HepG2 (cell line): ENCODE measurements around the gene IMPACT. TPM values are rescaled to one million over a fixed set of nuclear protein-coding genes. Genes with fewer than 3 reads are reported as not detected.

Source experiments
- ATAC-seq: fragments of 200-7000 bp; cut with Tn5 transposase; 3 replicates; pipeline ENCODE4 v1.9.1; 2020; ENCODE audit warnings: mild to moderate bottlenecking, moderate library complexity
- BruUV-seq: library from RNA; stranded (reverse); fragments of 400-500 nt; replicated peaks from 2 replicates; lab custom pipeline; 2021; lab: Mats Ljungman, UMichigan
- CTCF ChIA-PET: fragments of 300-600 bp; formaldehyde crosslinking; extraction: SDS; loops from one replicate; lab custom pipeline; 2021; ENCODE audit warnings: low total read pairs, inconsistent platforms, low intra/inter-chr PET ratio; lab: Yijun Ruan, JAX
- POLR2A ChIA-PET: fragments of 350-600 bp; sonication (Branson Sonifier 250); formaldehyde crosslinking; loops from one replicate; lab custom pipeline; 2020; ENCODE audit warnings: antibody characterized with exemption, inconsistent platforms; lab: Yijun Ruan, JAX
- DNase-seq: peaks from one replicate; pipeline ENCODE4 v3.0.0-alpha.2; 2015; ENCODE audit warnings: low spot score
- FAIRE-seq: peaks from 3 replicates; lab custom pipeline; 2011; peaks lifted over from hg19 to GRCh38; lab: Jason Lieb, UNC
- H2AFZ ChIP-seq: one replicate; pipeline ENCODE4 v1.6.1; 2011; ENCODE audit warnings: low read length, inconsistent platforms
- H3K27ac ChIP-seq: fragments of 300-600 bp; 3 replicates; pipeline ENCODE4 v1.8.0; 2011; ENCODE audit warnings: mixed run types, mild to moderate bottlenecking, mixed read lengths, low read length, inconsistent platforms; ENCODE audit not compliant: insufficient read depth; ENCODE audit errors: extremely low read length
- H3K27me3 ChIP-seq, 2 experiments: fragments of 200-600 bp in 1 of 2; 2 replicates in 1 of 2; 3 replicates in 1 of 2; pipeline versions ENCODE4 v1.6.0 to v1.8.0; 2011; ENCODE audit warnings: low read length in 2 of 2, mild to moderate bottlenecking in 2 of 2, moderate library complexity in 2 of 2, inconsistent platforms in 1 of 2; ENCODE audit not compliant: insufficient read depth in 2 of 2, control insufficient read depth in 1 of 2
- H3K36me3 ChIP-seq, 2 experiments: fragments of 200-600 bp in 1 of 2; replicated peaks in 1 of 2; 2 replicates in 1 of 2; 3 replicates in 1 of 2; pipeline versions ENCODE4 v1.5.1 to v1.8.0; 2011; ENCODE audit warnings: low read length in 2 of 2, inconsistent platforms in 1 of 2; ENCODE audit not compliant: insufficient read depth in 2 of 2, control insufficient read depth in 1 of 2
- H3K4me1 ChIP-seq: 2 replicates; pipeline ENCODE4 v1.5.1; 2012; ENCODE audit warnings: low read length, inconsistent platforms; ENCODE audit not compliant: insufficient read depth
- H3K4me2 ChIP-seq: 2 replicates; pipeline ENCODE4 v1.6.0; 2011; ENCODE audit warnings: low read depth, low read length, inconsistent platforms
- H3K4me3 ChIP-seq, 3 experiments: fragments of 200-600 bp in 1 of 3; sonication (generic), shearing (Covaris generic) in 1 of 3; replicated peaks in 1 of 3; 2 replicates each; pipeline ENCODE4 v1.5.1; 2011 to 2016; ENCODE audit warnings: low read length in 3 of 3, inconsistent platforms in 2 of 3, low read depth in 2 of 3, mild to moderate bottlenecking in 2 of 3, control low read depth in 1 of 3, mixed read lengths in 1 of 3; ENCODE audit not compliant: insufficient read depth in 1 of 3
- H3K79me2 ChIP-seq: one replicate; pipeline ENCODE4 v1.6.1; 2011; ENCODE audit warnings: low read length, inconsistent platforms; ENCODE audit not compliant: insufficient read depth
- H3K9ac ChIP-seq: 2 replicates; pipeline ENCODE4 v1.6.0; 2011; ENCODE audit warnings: mild to moderate bottlenecking, low read depth, low read length, inconsistent platforms; ENCODE audit not compliant: insufficient read depth
- H3K9me3 ChIP-seq: 2 replicates; pipeline ENCODE4 v1.5.1; 2012; ENCODE audit warnings: mild to moderate bottlenecking, low read length
- H4K20me1 ChIP-seq: 2 replicates; pipeline ENCODE4 v1.6.0; 2011; ENCODE audit warnings: inconsistent platforms, mild to moderate bottlenecking, low read length, moderate library complexity; ENCODE audit not compliant: insufficient read depth
- CENPX ChIP-seq: sonication (generic); formaldehyde crosslinking; IDR thresholded peaks from 2 replicates; pipeline ENCODE4 v1.9.0; 2021; ENCODE audit warnings: mild to moderate bottlenecking, missing genetic modification reagents, moderate library complexity
- FIP1L1 ChIP-seq: fragments of 200-400 bp; formaldehyde crosslinking; IDR thresholded peaks from 2 replicates; pipeline ENCODE4 v1.6.1; 2018; ENCODE audit warnings: low read depth, mild to moderate bottlenecking, low read length, moderate library complexity, borderline replicate concordance; ENCODE audit not compliant: insufficient read depth
- HOXA9 ChIP-seq: sonication (generic); formaldehyde crosslinking; IDR thresholded peaks from 2 replicates; pipeline ENCODE4 v1.8.1; 2022; ENCODE audit warnings: missing genetic modification reagents, mild to moderate bottlenecking, moderate library complexity, borderline replicate concordance
- RAD51 ChIP-seq: fragments of 450-650 bp; IDR thresholded peaks from 2 replicates; pipeline ENCODE4 v1.6.1; 2016; ENCODE audit warnings: borderline replicate concordance
- REL ChIP-seq: sonication (generic); formaldehyde crosslinking; conservative IDR thresholded peaks from 2 replicates; pipeline ENCODE4 v1.8.0; 2022; ENCODE audit warnings: mild to moderate bottlenecking, missing genetic modification reagents, moderate library complexity
- SNRNP70 ChIP-seq: fragments of 200-400 bp; formaldehyde crosslinking; IDR thresholded peaks from 2 replicates; pipeline ENCODE4 v1.6.1; 2017; ENCODE audit warnings: mild to moderate bottlenecking, low read depth, low read length, moderate library complexity
- SP2 ChIP-seq: sonication (generic); formaldehyde crosslinking; IDR thresholded peaks from 2 replicates; pipeline ENCODE4 v1.5.1; 2020; ENCODE audit warnings: mild to moderate bottlenecking, missing genetic modification reagents
- ZNF333 ChIP-seq: sonication (generic); formaldehyde crosslinking; IDR thresholded peaks from 2 replicates; pipeline ENCODE4 v1.4.0; 2020; ENCODE audit warnings: mild to moderate bottlenecking, missing genetic modification reagents, borderline replicate concordance
- ZNF761 ChIP-seq: sonication (generic); formaldehyde crosslinking; conservative IDR thresholded peaks from 2 replicates; pipeline ENCODE4 v1.4.0; 2020; ENCODE audit warnings: mild to moderate bottlenecking, missing genetic modification reagents
- ZNF773 ChIP-seq: sonication (generic); formaldehyde crosslinking; IDR thresholded peaks from 2 replicates; pipeline ENCODE4 v1.4.0; 2020; ENCODE audit warnings: missing genetic modification reagents, borderline replicate concordance
- WGBS: methylation state at CpG from one replicate; pipeline ENCODE4 v1.1.6; 2017; ENCODE audit warnings: low lambda C conversion rate; 5-methylcytosine and 5-hydroxymethylcytosine counted together
- in situ Hi-C: cut with HindIII; loops from 2 replicates; pipeline ENCODE4 v1.10.0; 2017; ENCODE audit warnings: low pct_unique_long_range_greater_than_20kb; ENCODE audit not compliant: extremely low pct_ligation_motif_present
- intact Hi-C: fragments of 100-400 bp; cut with micrococcal nuclease; formaldehyde crosslinking; loops from one replicate; pipeline ENCODE4 v1.10.0; 2022; ENCODE audit not compliant: unreplicated experiment
- polyA plus RNA-seq, 8 experiments: library from polyadenylated mRNA; depleted of rRNA in 3 of 8; stranded (reverse) in 7 of 8; unstranded in 1 of 8; fragments of >200 nt; fragmentation: Illumina TruSeq in 4 of 8; extraction: Trizol in 4 of 8; gene quantifications; 2 replicates each; pipeline versions ENCODE4 v1.2.1 to v1.2.3, GENCODE V29; 2011 to 2016; ENCODE audit warnings: low read depth in 4 of 8, missing spikeins in 1 of 8, mixed read lengths in 1 of 8; ENCODE audit not compliant: insufficient read depth in 1 of 8
- total RNA-seq, 5 experiments: library from RNA; depleted of rRNA; stranded (reverse); fragments of >200 nt; fragmentation: Illumina TruSeq; extraction: Trizol; gene quantifications; 2 replicates each; pipeline ENCODE4 v1.2.3, GENCODE V29; 2016; ENCODE audit warnings: low read depth in 1 of 5
- TF ChIP-seq, protein P1 (sequence below): IDR thresholded peaks from 2 replicates; pipeline ENCODE4 v1.6.1; 2016
- TF ChIP-seq, protein P2 (sequence below): IDR thresholded peaks from 2 replicates; pipeline ENCODE4 v1.6.1; 2016; ENCODE audit warnings: low read depth
- TF ChIP-seq, protein P3 (sequence below): sonication (generic); formaldehyde crosslinking; IDR thresholded peaks from 2 replicates; pipeline ENCODE4 v1.4.0; 2020; ENCODE audit warnings: mild to moderate bottlenecking, missing genetic modification reagents

Gene IMPACT
- total and polyA plus RNA-seq, 2 of the 13 experiments (the other 11 are each of a cell fraction or from before 2014, with no cell fraction given): 5.0 to 7.7 TPM

DNA sequence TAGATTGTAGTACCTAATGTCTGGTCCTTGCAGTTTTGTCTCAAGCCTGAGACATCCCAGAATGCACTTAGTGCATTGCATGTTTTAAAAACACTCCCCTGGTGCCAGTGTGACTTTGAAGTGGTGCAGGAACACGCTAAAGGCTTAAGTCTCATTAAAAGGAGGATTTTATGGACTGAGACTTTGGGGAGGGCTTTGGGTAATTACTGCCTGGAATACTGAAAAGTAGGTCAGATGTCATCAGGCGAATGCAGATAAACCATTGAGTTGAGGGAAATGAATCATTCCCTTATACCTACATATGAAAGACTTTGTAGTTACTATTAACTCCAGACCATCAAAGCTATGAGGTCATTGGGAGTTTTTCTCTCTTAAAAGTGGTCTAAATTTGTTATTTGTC lies 25.9 kb upstream of the IMPACT start:
- POLR2A ChIA-PET: no interaction called here
- H3K4me2 ChIP-seq: no peak overlapping the region
- H3K4me3 ChIP-seq: no peak overlapping the region
- TF ChIP-seq, protein P1, sequence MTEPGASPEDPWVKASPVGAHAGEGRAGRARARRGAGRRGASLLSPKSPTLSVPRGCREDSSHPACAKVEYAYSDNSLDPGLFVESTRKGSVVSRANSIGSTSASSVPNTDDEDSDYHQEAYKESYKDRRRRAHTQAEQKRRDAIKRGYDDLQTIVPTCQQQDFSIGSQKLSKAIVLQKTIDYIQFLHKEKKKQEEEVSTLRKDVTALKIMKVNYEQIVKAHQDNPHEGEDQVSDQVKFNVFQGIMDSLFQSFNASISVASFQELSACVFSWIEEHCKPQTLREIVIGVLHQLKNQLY: no peak
- no peak for TF ChIP-seq ZNF773 (CRISPR knock-in tag)
- TF ChIP-seq REL: no peak
- no peak for TF ChIP-seq FIP1L1
- TF ChIP-seq, protein P2, sequence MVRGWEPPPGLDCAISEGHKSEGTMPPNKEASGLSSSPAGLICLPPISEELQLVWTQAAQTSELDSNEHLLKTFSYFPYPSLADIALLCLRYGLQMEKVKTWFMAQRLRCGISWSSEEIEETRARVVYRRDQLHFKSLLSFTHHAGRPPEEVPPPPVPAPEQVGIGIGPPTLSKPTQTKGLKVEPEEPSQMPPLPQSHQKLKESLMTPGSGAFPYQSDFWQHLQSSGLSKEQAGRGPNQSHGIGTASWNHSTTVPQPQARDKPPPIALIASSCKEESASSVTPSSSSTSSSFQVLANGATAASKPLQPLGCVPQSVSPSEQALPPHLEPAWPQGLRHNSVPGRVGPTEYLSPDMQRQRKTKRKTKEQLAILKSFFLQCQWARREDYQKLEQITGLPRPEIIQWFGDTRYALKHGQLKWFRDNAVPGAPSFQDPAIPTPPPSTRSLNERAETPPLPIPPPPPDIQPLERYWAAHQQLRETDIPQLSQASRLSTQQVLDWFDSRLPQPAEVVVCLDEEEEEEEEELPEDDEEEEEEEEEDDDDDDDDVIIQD (CRISPR knock-in tag): no peak
- no peak for TF ChIP-seq SNRNP70
- no peak for TF ChIP-seq ZNF333 (CRISPR knock-in tag)
- no peak for TF ChIP-seq CENPX (CRISPR knock-in tag)
- no peak for TF ChIP-seq HOXA9 (CRISPR knock-in tag)
- no peak for TF ChIP-seq ZNF761 (CRISPR knock-in tag)
- TF ChIP-seq RAD51: no peak
- TF ChIP-seq, protein P3, sequence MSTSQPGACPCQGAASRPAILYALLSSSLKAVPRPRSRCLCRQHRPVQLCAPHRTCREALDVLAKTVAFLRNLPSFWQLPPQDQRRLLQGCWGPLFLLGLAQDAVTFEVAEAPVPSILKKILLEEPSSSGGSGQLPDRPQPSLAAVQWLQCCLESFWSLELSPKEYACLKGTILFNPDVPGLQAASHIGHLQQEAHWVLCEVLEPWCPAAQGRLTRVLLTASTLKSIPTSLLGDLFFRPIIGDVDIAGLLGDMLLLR (CRISPR knock-in tag): no peak
- no peak for TF ChIP-seq SP2 (CRISPR knock-in tag)
- TF ChIP-seq, all 625 proteins: peak for 0
- Histone ChIP-seq H3K36me3 (no peaks in the 10 kb centered on the region), H3K27ac (no peak overlapping the region), H3K79me2 (no peaks in the 10 kb centered on the region), H3K4me1 (peaks cover 7% of the 10 kb centered on the region; the same call in 1 of the 2 replicates), H2AFZ (no peak overlapping the region), H3K9me3 (no peaks in the 10 kb centered on the region), H3K27me3 (peaks cover 0 to 28% of the 10 kb centered on the region in 2 experiments), H3K9ac (no peak overlapping the region), H4K20me1 (no peaks in the 10 kb centered on the region)
- CTCF ChIA-PET: no interaction called here
- ATAC-seq (no peak), DNase-seq (no peak), FAIRE-seq (no peak)
- in situ Hi-C loops (no loop called here), intact Hi-C loops (no loop called here)
- 0% methylated on average over 2 of the region's 2 CpGs for WGBS
- BruUV-seq: no TSS peak
